ENCODE measurements around the gene DENND2A. TPM values are rescaled to one million over a fixed set of nuclear protein-coding genes. Genes with fewer than 3 reads are reported as not detected.
"Not testable (repeated sequence)": the region's sequence is repeated elsewhere in the genome, so short reads cannot be mapped to it uniquely, and the experiment has no call there.

DENND2A gene
- total RNA-seq, 2 experiments from 2014 or later: not detected

DNA sequence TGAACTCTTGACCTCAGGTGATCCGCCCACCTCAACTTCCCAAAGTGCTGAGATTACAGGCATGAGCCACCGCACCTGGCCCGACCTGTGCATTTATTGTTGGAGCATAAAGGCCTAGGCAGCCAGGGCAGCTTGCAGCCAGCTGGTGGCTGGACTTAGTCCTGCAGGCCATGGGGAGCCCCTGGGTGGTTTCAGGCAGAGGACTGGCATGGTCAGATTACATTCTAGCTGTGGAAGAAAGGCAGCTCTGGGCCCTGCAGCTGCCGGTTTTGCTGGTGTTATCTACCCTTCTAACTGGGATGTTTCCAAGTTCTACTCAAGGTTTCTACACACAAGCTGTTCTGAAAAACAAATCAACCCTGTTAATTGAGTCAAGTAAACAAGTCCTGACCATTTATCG, 138.6 kb downstream of the DENND2A start:
- no peaks in the 10 kb centered on the region for H3K27me3 Mint-ChIP-seq
- H3K27ac Mint-ChIP-seq: no peak overlapping the region
- TF ChIP-seq, protein P1, sequence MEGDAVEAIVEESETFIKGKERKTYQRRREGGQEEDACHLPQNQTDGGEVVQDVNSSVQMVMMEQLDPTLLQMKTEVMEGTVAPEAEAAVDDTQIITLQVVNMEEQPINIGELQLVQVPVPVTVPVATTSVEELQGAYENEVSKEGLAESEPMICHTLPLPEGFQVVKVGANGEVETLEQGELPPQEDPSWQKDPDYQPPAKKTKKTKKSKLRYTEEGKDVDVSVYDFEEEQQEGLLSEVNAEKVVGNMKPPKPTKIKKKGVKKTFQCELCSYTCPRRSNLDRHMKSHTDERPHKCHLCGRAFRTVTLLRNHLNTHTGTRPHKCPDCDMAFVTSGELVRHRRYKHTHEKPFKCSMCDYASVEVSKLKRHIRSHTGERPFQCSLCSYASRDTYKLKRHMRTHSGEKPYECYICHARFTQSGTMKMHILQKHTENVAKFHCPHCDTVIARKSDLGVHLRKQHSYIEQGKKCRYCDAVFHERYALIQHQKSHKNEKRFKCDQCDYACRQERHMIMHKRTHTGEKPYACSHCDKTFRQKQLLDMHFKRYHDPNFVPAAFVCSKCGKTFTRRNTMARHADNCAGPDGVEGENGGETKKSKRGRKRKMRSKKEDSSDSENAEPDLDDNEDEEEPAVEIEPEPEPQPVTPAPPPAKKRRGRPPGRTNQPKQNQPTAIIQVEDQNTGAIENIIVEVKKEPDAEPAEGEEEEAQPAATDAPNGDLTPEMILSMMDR (IDR thresholded peaks at IDR 0.05): no peak
- H3K36me3 Mint-ChIP-seq (ENCODE audit: low read depth): no peaks in the 10 kb centered on the region
- intact Hi-C loops (cut with micrococcal nuclease): no loop called here
- ChIA-PET CTCF (interaction anchor here (1.0 to 1.2 kb wide), 2 partner anchors 10 to 152 kb away, joined by 3 to 4 read pairs; no protein-coding TSS in a partner anchor), POLR2A (interaction anchor here (0.7 kb wide), 1 partner anchor 1222 kb away, joined by 3 read pairs; no protein-coding TSS in a partner anchor)
- no peak overlapping the region for H3K4me3 Mint-ChIP-seq
- H3K4me1 Mint-ChIP-seq (ENCODE audit: low read depth): no peaks in the 10 kb centered on the region
- H3K9me3 Mint-ChIP-seq: no peaks in the 10 kb centered on the region
- ATAC-seq: no peak
- no peak for DNase-seq

DNA sequence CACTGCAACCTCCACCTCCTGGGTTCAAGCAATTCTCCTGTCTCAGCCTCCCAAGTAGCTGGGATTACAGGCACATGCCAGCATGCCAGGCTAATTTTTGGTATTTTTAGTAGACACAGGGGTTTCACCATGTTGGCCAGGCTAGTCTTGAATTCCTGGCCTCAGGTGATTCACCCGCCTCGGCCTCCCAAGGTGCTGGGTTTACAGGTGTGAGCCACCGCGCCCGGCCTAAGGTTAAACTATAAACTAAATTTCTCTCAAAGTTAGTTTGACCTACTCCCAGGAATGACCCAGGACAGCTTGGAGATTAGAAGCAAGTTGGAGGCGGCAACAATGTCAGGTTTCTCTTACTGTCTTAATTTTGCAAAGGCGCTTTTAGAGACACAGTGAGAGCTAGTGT, 142.8 kb downstream of the DENND2A start:
- H3K9me3 Mint-ChIP-seq; H3K27ac Mint-ChIP-seq; H3K27me3 Mint-ChIP-seq; POLR2A ChIA-PET; intact Hi-C loops (cut with micrococcal nuclease); DNase-seq; CTCF ChIA-PET; H3K36me3 Mint-ChIP-seq (ENCODE audit: low read depth); ATAC-seq; H3K4me1 Mint-ChIP-seq (ENCODE audit: low read depth); H3K4me3 Mint-ChIP-seq: not testable (repeated sequence)

DNA sequence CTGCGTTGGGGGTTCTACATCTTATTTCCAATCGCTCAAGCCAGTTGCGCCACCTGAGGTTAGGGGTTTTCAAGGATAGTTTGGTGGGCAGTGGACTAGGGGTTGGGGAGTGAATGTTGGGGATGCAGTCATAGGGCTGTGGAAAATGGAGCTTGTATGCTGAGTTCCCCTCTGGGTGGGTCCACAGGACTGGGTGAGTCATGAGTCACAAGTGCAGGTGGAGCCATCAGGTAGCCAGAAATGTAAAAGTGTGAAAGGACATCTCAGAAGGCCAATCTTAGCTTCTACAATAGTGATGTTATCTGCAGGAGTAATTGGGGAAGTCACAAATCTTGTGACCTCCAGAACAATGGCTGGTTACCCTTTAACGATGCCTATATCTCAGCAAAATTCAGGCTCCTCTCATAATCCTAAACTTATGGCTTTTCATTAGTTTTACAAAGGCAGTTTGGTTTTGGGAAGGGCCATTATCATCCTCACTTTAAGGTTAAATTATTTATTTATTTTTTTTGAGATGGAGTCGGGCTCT, 143.3 kb downstream of the DENND2A start:
- Mint-ChIP-seq H3K36me3 (ENCODE audit: low read depth) (no peaks in the 10 kb centered on the region), H3K27me3 (no peaks in the 10 kb centered on the region), H3K4me1 (ENCODE audit: low read depth) (no peaks in the 10 kb centered on the region), H3K4me3 (no peak overlapping the region), H3K9me3 (no peaks in the 10 kb centered on the region), H3K27ac (no peak overlapping the region)
- ATAC-seq (no peak), DNase-seq (no peak)
- POLR2A ChIA-PET: no interaction called here
- CTCF ChIA-PET: no interaction called here
- TF ChIP-seq, protein P1 (IDR thresholded peaks at IDR 0.05): no peak
- intact Hi-C loops (cut with micrococcal nuclease): no loop called here

DNA sequence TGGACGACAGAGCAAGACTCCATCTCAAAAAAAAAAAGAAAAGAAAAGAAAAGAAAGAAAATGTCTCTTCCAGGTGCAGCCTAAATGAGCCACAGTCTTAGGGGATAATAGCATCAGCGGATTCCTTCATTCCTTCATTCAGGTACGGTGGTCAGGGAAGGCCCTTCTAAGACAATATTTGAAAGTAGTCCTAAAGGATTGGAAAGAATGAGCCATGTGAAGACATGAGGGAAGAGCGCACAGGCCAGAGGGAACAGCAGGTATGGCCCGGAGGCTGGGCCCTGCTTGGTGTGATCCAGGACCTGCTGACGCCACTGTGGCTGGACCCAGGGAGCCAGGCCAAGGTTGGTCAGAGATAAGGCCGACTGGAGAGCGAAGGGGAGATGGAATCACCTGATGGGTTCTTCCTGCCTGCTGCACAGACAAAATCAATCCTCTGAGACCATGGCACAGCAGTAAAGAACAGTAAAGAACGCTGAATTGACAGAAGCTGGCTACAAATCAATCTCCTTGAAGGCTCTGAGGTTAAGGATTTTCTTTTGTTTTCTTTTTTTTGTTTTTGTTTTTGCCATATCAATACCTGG, 145.0 kb downstream of the DENND2A start:
- H3K27ac Mint-ChIP-seq: no peak overlapping the region

DNA sequence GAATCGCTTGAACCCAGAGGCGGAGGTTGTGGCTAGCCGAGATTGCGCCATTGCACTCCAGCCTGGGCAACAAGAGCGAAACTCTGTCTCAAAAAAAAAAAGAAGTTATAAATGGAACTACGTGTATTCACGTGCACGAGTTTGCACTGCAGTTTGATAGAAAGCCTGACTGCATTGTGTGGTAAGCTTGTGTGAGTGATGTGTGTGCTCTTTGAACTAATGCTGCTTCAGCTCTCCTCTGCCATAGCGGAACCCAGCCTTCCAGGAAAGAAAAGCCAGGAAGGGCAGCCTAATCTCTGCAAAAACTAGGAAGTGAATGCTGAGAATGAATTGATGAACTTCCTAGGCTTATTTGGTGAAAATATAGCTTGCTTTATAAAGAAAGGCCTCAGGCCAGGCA, 145.7 kb downstream of the DENND2A start:
- CTCF ChIA-PET: interaction anchor here (1.2 to 1.5 kb wide), 2 partner anchors 9 to 83 kb away, joined by 3 to 4 read pairs; no protein-coding TSS in a partner anchor

More for the DNA sequence above, 145.0 kb downstream of the DENND2A start:
- DNase-seq (no peak), ATAC-seq (no peak)
- CTCF ChIA-PET: interaction anchor here (1.2 kb wide), 1 partner anchor 10 kb away, joined by 4 read pairs; no protein-coding TSS in a partner anchor
- TF ChIP-seq, protein P1 (IDR thresholded peaks at IDR 0.05): no peak
- no peaks in the 10 kb centered on the region for H3K36me3 Mint-ChIP-seq (ENCODE audit: low read depth)
- intact Hi-C loops (cut with micrococcal nuclease): no loop called here
- H3K9me3 Mint-ChIP-seq: no peaks in the 10 kb centered on the region
- no peaks in the 10 kb centered on the region for H3K27me3 Mint-ChIP-seq
- no peak overlapping the region for H3K4me3 Mint-ChIP-seq
- H3K4me1 Mint-ChIP-seq (ENCODE audit: low read depth): no peaks in the 10 kb centered on the region
- POLR2A ChIA-PET: no interaction called here

More for the DNA sequence above, 145.7 kb downstream of the DENND2A start:
- H3K4me1 Mint-ChIP-seq (ENCODE audit: low read depth): no peaks in the 10 kb centered on the region
- H3K9me3 Mint-ChIP-seq: no peaks in the 10 kb centered on the region
- TF ChIP-seq, protein P1 (IDR thresholded peaks at IDR 0.05): no peak
- H3K27me3 Mint-ChIP-seq: no peaks in the 10 kb centered on the region
- no peak for DNase-seq
- no peak overlapping the region for H3K27ac Mint-ChIP-seq
- POLR2A ChIA-PET: no interaction called here
- no peaks in the 10 kb centered on the region for H3K36me3 Mint-ChIP-seq (ENCODE audit: low read depth)
- intact Hi-C loops (cut with micrococcal nuclease): no loop called here
- no peak overlapping the region for H3K4me3 Mint-ChIP-seq
- ATAC-seq: no peak

Data from activated CD8-positive, alpha-beta T cell treated with anti-CD3 and anti-CD28 coated beads for 36 hours (primary cell).